Measurements from ENCODE around the gene CHST10. TPM values are rescaled to one million over a fixed set of nuclear protein-coding genes. Genes with fewer than 3 reads are reported as not detected.
A peak's percentile ranks its signal among the peaks of the same experiment; 100 is the strongest.

The CHST10 gene
- total RNA-seq, 1 experiment from 2014 or later: 29.7 TPM

GRCh38 chr2:100422320-100423055, 5.0 kb upstream of the CHST10 start:
- WGBS (ENCODE audit: extremely low coverage, insufficient read length, low lambda C conversion rate): no CpG with 5 or more reads among the region's 4 CpGs
- H3K9me3 Mint-ChIP-seq: no peaks in the 10 kb centered on the region; a peak in 1 of 5 replicates

More at GRCh38 chr2:100422320-100423055, 5.0 kb upstream of the CHST10 start:
- Histone ChIP-seq H3K27me3 (ENCODE audit: insufficient read depth, low read length) (no peaks in the 10 kb centered on the region), H3K14ac (ENCODE audit: insufficient read depth, low read length) (no peak overlapping the region), H2BK120ac (ENCODE audit: low read depth, low read length, poor library complexity, severe bottlenecking) (no peak overlapping the region), H3T11ph (ENCODE audit: low read length) (no peak overlapping the region), H3K79me2 (ENCODE audit: insufficient read depth, low read length) (no peaks in the 10 kb centered on the region), H3K9me3 (ENCODE audit: control insufficient read depth, low read depth, low read length) (no peaks in the 10 kb centered on the region), H2AK5ac (ENCODE audit: insufficient read length, low read length) (no peak overlapping the region), H4K8ac (replicated peaks; ENCODE audit: insufficient read length, low read depth, low read length) (no peak overlapping the region), H3K4me2 (ENCODE audit: insufficient read depth, insufficient read length, low read length) (no peak overlapping the region), H3K56ac (ENCODE audit: insufficient read length, low read depth, low read length) (no peak overlapping the region), H3K18ac (ENCODE audit: insufficient read length, low read depth, low read length) (no peak overlapping the region), H2AFZ (ENCODE audit: low read length) (no peak overlapping the region), H3K23me2 (ENCODE audit: insufficient read length, low read depth, low read length, poor library complexity, severe bottlenecking) (peaks cover 5% of the 10 kb centered on the region), H3K4ac (ENCODE audit: low read depth, low read length) (no peak overlapping the region), H3K9ac (ENCODE audit: extremely low read depth, insufficient read length, low read length) (no peak overlapping the region), H3K27ac (ENCODE audit: insufficient read length, low read depth, low read length) (no peak overlapping the region), H3K23ac (ENCODE audit: insufficient read length, low read depth, low read length) (no peak overlapping the region), H4K20me1 (ENCODE audit: control insufficient read depth, insufficient read depth, insufficient read length) (no peaks in the 10 kb centered on the region), H2BK15ac (ENCODE audit: low read depth, low read length) (no peak overlapping the region), H3K79me1 (ENCODE audit: insufficient read depth, low read depth, low read length, poor library complexity, severe bottlenecking) (no peaks in the 10 kb centered on the region), H4K5ac (ENCODE audit: insufficient read length, low read depth, low read length) (no peak overlapping the region), H4K91ac (ENCODE audit: insufficient read length, low read depth, low read length) (no peak overlapping the region), H2BK20ac (ENCODE audit: low read depth, low read length, poor library complexity, severe bottlenecking) (no peak overlapping the region), H3K4me1 (ENCODE audit: insufficient read depth, low read length) (no peaks in the 10 kb centered on the region; the same call in 1 of the 2 replicates), H2BK5ac (ENCODE audit: insufficient read length, low read length) (no peak overlapping the region), H2BK12ac (ENCODE audit: insufficient read length, low read depth, low read length) (no peak overlapping the region)
- Mint-ChIP-seq H3K27ac (no peak overlapping the region), H3K36me3 (ENCODE audit: insufficient read depth in 1 of 3, low read depth in 3 of 3) (peaks cover 0 to 2% (median 0%) of the 10 kb centered on the region in 3 experiments; a peak in 2 of 7 replicates), H3K4me3 (no peak overlapping the region), H3K27me3 (ENCODE audit: low read depth) (peaks cover 2% of the 10 kb centered on the region; the same call in 1 of the 2 replicates), H3K4me1 (peaks cover 10 to 18% of the 10 kb centered on the region in 2 experiments)
- DNase-seq: peak; percentile 55
- TF ChIP-seq CTCF (conservative IDR thresholded peaks at IDR 0.05): peak; percentile 71
